Smooth muscle cell (in vitro differentiated cells): ENCODE measurements around the gene CDKN2B. TPM values are rescaled to one million over a fixed set of nuclear protein-coding genes. Genes with fewer than 3 reads are reported as not detected.

Experiments used
- DNase-seq: peaks from one replicate; lab custom pipeline; 2025; ENCODE audit not compliant: unreplicated experiment; lab: John Stamatoyannopoulos, UW
- H2AFZ ChIP-seq: fragments of 200-600 bp; sonication (generic); 2 replicates; pipeline ENCODE4 v1.6.0; 2016; ENCODE audit warnings: antibody characterized with exemption, low read depth, mild to moderate bottlenecking
- H3F3A ChIP-seq: fragments of 200-600 bp; sonication (generic); 2 replicates; pipeline ENCODE4 v1.6.0; 2017; ENCODE audit warnings: antibody characterized with exemption, low read depth
- H3K27ac ChIP-seq: fragments of 200-600 bp; sonication (generic); 2 replicates; pipeline ENCODE4 v1.5.1; 2016; ENCODE audit warnings: low read depth, mild to moderate bottlenecking
- H3K27me3 ChIP-seq: fragments of 200-600 bp; sonication (generic); 2 replicates; pipeline ENCODE4 v1.6.1; 2016; ENCODE audit warnings: low read depth, mild to moderate bottlenecking
- H3K36me3 ChIP-seq: fragments of 200-600 bp; sonication (generic); 2 replicates; pipeline ENCODE4 v1.5.1; 2016; ENCODE audit warnings: low read depth
- H3K4me1 ChIP-seq: fragments of 200-600 bp; sonication (generic); 2 replicates; pipeline ENCODE4 v1.5.1; 2016; ENCODE audit warnings: low read depth
- H3K4me2 ChIP-seq: fragments of 200-600 bp; sonication (generic); 2 replicates; pipeline ENCODE4 v1.6.0; 2016; ENCODE audit warnings: mild to moderate bottlenecking
- H3K4me3 ChIP-seq: fragments of 200-600 bp; sonication (generic); 2 replicates; pipeline ENCODE4 v1.5.1; 2016; ENCODE audit warnings: mild to moderate bottlenecking
- H3K79me2 ChIP-seq: fragments of 200-600 bp; sonication (generic); 2 replicates; pipeline ENCODE4 v1.6.0; 2016; ENCODE audit warnings: low read depth, mild to moderate bottlenecking
- H3K9ac ChIP-seq: fragments of 200-600 bp; sonication (generic); 2 replicates; pipeline ENCODE4 v1.6.0; 2016; ENCODE audit warnings: low read depth
- H3K9me3 ChIP-seq: fragments of 200-600 bp; sonication (generic); replicated peaks from 2 replicates; pipeline ENCODE4 v1.5.1; 2016; ENCODE audit warnings: low read depth
- H4K20me1 ChIP-seq: fragments of 200-600 bp; sonication (generic); 2 replicates; pipeline ENCODE4 v1.6.0; 2016; ENCODE audit warnings: low read depth
- WGBS: methylation state at CpG from one replicate; pipeline ENCODE4 v1.1.7; 2016; ENCODE audit warnings: low lambda C conversion rate; 5-methylcytosine and 5-hydroxymethylcytosine counted together
- polyA plus RNA-seq: library from polyadenylated mRNA; unstranded; fragments of >200 nt; fragmentation: Nextera tagmentation; extraction: Ambion mirVana; gene quantifications from 2 replicates; pipeline ENCODE4 v1.2.1, GENCODE V29; 2016
- total RNA-seq: library from RNA; depleted of rRNA; stranded (reverse); fragments of >200 nt; gene quantifications from 2 replicates; pipeline ENCODE4 v1.2.3, GENCODE V29; 2014
- TF ChIP-seq, protein P1 (sequence below): fragments of 200-600 bp; sonication (generic); IDR thresholded peaks from 2 replicates; pipeline ENCODE4 v1.5.1; 2017; ENCODE audit warnings: borderline replicate concordance, mild to moderate bottlenecking, antibody characterized with exemption; ENCODE audit not compliant: insufficient read depth, poor library complexity, severe bottlenecking

Gene CDKN2B
- total and polyA plus RNA-seq, 2 experiments from 2014 or later, result 116 to 184 TPM

DNA sequence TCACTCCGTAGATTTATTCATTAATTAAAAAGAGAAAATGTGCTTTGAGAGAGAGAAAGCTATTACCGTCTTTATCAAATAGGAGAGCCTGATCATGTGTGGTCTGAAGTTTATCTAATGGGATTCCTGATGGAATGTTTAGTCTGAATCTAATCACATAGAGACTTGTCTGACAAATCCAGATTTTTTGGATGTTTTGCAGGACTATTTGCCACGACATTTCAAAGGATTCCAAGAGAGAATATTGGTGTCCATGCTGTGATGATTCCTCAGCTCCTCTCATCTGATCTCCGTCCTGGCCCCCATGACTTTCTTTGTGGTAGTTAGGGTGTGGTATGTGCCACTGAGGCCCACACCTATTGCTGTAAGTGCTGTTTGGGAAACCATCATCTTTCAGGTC, 20.1 kb upstream of the CDKN2B start:
- Histone ChIP-seq H3K4me2 (peak overlapping the region; percentile 49), H2AFZ (no peak overlapping the region), H3K9ac (no peak overlapping the region), H3K9me3 (no peaks in the 10 kb centered on the region), H3K27ac (peak overlapping the region; percentile 84), H4K20me1 (no peaks in the 10 kb centered on the region), H3F3A (no peaks in the 10 kb centered on the region), H3K4me1 (peaks cover 14% of the 10 kb centered on the region), H3K27me3 (no peaks in the 10 kb centered on the region), H3K79me2 (no peaks in the 10 kb centered on the region), H3K36me3 (no peaks in the 10 kb centered on the region), H3K4me3 (no peak overlapping the region)
- 42% methylated on average over 4 of the region's 4 CpGs for WGBS
- no peak for DNase-seq
- TF ChIP-seq, protein P1, sequence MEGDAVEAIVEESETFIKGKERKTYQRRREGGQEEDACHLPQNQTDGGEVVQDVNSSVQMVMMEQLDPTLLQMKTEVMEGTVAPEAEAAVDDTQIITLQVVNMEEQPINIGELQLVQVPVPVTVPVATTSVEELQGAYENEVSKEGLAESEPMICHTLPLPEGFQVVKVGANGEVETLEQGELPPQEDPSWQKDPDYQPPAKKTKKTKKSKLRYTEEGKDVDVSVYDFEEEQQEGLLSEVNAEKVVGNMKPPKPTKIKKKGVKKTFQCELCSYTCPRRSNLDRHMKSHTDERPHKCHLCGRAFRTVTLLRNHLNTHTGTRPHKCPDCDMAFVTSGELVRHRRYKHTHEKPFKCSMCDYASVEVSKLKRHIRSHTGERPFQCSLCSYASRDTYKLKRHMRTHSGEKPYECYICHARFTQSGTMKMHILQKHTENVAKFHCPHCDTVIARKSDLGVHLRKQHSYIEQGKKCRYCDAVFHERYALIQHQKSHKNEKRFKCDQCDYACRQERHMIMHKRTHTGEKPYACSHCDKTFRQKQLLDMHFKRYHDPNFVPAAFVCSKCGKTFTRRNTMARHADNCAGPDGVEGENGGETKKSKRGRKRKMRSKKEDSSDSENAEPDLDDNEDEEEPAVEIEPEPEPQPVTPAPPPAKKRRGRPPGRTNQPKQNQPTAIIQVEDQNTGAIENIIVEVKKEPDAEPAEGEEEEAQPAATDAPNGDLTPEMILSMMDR, result no peak

DNA sequence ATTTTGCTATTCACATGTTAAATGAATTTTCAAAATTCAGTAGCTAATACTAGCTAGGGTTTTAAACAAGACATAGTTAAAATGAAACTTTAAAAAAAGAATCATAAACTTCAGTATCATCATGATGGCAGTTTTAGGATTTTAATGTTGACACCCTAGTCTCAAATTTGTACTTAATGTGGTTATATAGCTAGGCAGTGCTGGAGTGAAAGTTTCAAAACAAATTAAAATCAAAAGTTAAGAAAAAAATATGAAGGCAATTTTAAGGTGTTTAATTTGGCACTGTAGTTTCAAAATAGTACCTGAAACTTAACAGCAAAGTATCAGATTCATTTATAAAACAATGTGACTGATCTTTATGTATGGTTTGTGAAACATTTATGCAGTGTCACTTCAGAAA, 19.3 kb upstream of the CDKN2B start:
- Histone ChIP-seq H3K27me3 (no peaks in the 10 kb centered on the region), H3F3A (no peaks in the 10 kb centered on the region), H2AFZ (no peak overlapping the region), H3K4me1 (peaks cover 14% of the 10 kb centered on the region), H3K4me3 (no peak overlapping the region), H3K36me3 (no peaks in the 10 kb centered on the region), H4K20me1 (no peaks in the 10 kb centered on the region), H3K79me2 (no peaks in the 10 kb centered on the region), H3K4me2 (no peak overlapping the region), H3K9me3 (no peaks in the 10 kb centered on the region), H3K27ac (no peak overlapping the region), H3K9ac (no peak overlapping the region)
- TF ChIP-seq, protein P1, result no peak
- DNase-seq, result no peak

DNA sequence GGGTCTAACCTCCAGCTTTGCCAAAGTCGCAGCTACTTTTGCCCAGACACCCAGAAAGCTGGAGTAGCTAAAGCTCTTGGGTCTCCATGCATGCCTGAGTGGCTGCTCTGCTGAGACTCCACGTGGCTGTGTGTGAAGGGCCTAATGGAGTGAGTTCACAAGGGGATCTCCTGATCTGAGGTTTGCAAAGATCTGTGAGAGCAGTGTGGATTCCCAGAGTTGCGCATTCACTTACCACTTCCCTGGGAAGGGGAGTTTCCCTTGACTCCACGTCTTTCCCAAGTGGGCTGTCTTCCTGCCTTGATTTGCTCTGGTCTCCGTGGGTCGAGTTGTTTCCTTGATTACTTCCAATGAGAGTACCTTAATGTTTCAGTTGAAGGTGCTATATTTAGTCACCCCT, 17.6 kb upstream of the CDKN2B start:
- H3K9me3 ChIP-seq, result no peaks in the 10 kb centered on the region
- WGBS, result 80% methylated on average over 6 of the region's 6 CpGs
- no peak overlapping the region for H3K4me3 ChIP-seq
- no peaks in the 10 kb centered on the region for H3K36me3 ChIP-seq
- no peaks in the 10 kb centered on the region for H3F3A ChIP-seq
- no peak overlapping the region for H2AFZ ChIP-seq
- no peak overlapping the region for H3K9ac ChIP-seq
- no peaks in the 10 kb centered on the region for H3K27me3 ChIP-seq
- peaks cover 14% of the 10 kb centered on the region for H3K4me1 ChIP-seq
- no peak overlapping the region for H3K4me2 ChIP-seq
- no peak overlapping the region for H3K27ac ChIP-seq
- DNase-seq, result no peak
- H3K79me2 ChIP-seq, result no peaks in the 10 kb centered on the region
- no peaks in the 10 kb centered on the region for H4K20me1 ChIP-seq
- TF ChIP-seq, protein P1, result no peak

DNA sequence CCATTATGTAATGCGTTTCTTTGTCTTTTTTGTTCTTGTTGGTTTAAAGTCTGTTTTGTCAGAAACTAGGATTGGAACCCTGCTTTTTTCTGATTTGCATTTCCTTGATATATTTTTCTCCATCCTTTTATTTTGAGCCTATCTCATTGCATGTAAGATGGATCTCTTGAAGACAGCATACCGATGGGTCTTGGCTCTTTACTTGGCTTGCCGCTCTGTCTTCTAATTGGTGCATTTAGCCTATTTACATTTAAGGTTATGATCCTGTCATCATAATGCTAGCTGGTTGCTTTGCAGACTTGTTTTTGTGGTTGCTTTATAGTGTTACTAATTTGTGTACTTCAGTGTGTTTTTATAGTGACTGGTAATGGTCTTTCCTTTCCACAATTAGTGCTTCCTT, 13.3 kb upstream of the CDKN2B start:
- H4K20me1 ChIP-seq, result no peaks in the 10 kb centered on the region
- no peaks in the 10 kb centered on the region for H3F3A ChIP-seq
- no peaks in the 10 kb centered on the region for H3K9me3 ChIP-seq
- no peak overlapping the region for H3K9ac ChIP-seq
- no peak overlapping the region for H3K4me3 ChIP-seq
- no peak overlapping the region for H2AFZ ChIP-seq
- TF ChIP-seq, protein P1, result no peak
- no peak overlapping the region for H3K4me2 ChIP-seq
- no peaks in the 10 kb centered on the region for H3K4me1 ChIP-seq
- no peaks in the 10 kb centered on the region for H3K27me3 ChIP-seq
- DNase-seq, result no peak
- H3K79me2 ChIP-seq, result no peaks in the 10 kb centered on the region
- H3K27ac ChIP-seq, result no peak overlapping the region
- H3K36me3 ChIP-seq, result no peaks in the 10 kb centered on the region
- 95% methylated on average over 3 of the region's 3 CpGs for WGBS
